ENCODE measurements around the gene S100PBP. TPM values are rescaled to one million over a fixed set of nuclear protein-coding genes. Genes with fewer than 3 reads are reported as not detected.

S100PBP gene
- total and polyA plus RNA-seq, 2 of the 13 experiments (the other 11 are each of a cell fraction or from before 2014, with no cell fraction given), result 20.4 to 26.1 TPM

DNA sequence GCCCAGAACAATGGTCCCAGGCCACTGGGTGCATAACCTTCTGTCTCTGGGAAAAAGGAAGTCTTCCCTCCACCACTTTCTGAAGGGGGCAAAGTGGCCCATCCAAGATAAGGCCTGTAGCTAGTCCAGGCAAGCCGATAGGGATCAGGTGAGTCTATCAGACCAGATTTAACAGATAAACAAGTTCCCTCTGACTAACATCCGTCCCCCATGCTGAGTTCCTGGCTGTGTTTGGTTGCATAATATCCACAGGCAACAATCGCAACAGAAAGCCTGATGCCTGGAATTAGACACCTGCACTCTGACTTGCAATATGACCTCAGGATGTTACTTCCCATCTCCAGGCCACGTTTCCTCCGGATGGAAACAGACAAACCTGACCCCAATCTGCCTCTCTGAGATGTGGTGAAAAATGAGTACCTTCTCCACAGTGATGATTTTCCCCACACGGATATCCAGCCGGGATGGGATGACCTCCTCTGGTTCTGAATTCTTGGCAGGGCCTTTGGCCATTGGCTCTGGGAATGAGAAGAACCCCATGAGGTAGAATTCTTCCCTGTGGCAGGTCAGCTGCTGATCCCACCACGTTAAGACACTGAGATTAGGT is 36.7 kb upstream of the S100PBP start:
- ChIA-PET CTCF (ENCODE audit: low intra/inter-chr PET ratio, low total read pairs) (no interaction called here), POLR2A (no interaction called here)
- peaks cover 36 to 85% of the 10 kb centered on the region in 2 experiments for H3K36me3 ChIP-seq (replicated peaks in 1 of 2; ENCODE audit: control insufficient read depth in 1 of 2, insufficient read depth in 2 of 2, low read length in 2 of 2)
- H3K79me2 ChIP-seq (ENCODE audit: insufficient read depth, low read length), result no peaks in the 10 kb centered on the region
- 98% methylated on average over 8 of the region's 8 CpGs for whole genome bisulfite sequencing (ENCODE audit: low lambda C conversion rate)
- no peak overlapping the region for H3K9ac ChIP-seq (ENCODE audit: insufficient read depth, low read depth, low read length)
- no peaks in the 10 kb centered on the region for H3K4me1 ChIP-seq (ENCODE audit: insufficient read depth, low read length)
- BruUV-seq (replicated peaks), result no TSS peak
- H3K9me3 ChIP-seq (ENCODE audit: low read length), result no peaks in the 10 kb centered on the region
- H3K27ac ChIP-seq (ENCODE audit: extremely low read length, insufficient read depth, low read length), result no peak overlapping the region
- H3K27me3 ChIP-seq (ENCODE audit: control insufficient read depth in 1 of 2, insufficient read depth in 2 of 2, low read length in 2 of 2), result no peaks in the 10 kb centered on the region
- H4K20me1 ChIP-seq (ENCODE audit: insufficient read depth, low read length), result no peaks in the 10 kb centered on the region
- intact Hi-C loops (cut with micrococcal nuclease; ENCODE audit: unreplicated experiment) (no loop called here), in situ Hi-C loops (cut with HindIII; ENCODE audit: extremely low pct_ligation_motif_present, low pct_unique_long_range_greater_than_20kb) (no loop called here)
- DNase-seq (ENCODE audit: low spot score), result no peak
- no peak for FAIRE-seq
- ATAC-seq, result no peak
- no peak for TF ChIP-seq PRMT3 (CRISPR knock-in tag; IDR thresholded peaks at IDR 0.05; ENCODE audit: borderline replicate concordance, low read depth)
- no peak for TF ChIP-seq ZNF382 (CRISPR knock-in tag; IDR thresholded peaks at IDR 0.05; ENCODE audit: borderline replicate concordance)
- no peak for TF ChIP-seq ZNF354B (CRISPR knock-in tag; IDR thresholded peaks at IDR 0.05)
- no peak for TF ChIP-seq NPAS2 (CRISPR knock-in tag; IDR thresholded peaks at IDR 0.05; ENCODE audit: borderline replicate concordance)
- no peak for TF ChIP-seq NCOA5 (CRISPR knock-in tag; IDR thresholded peaks at IDR 0.05)
- no peak for TF ChIP-seq ZNF224 (CRISPR knock-in tag; IDR thresholded peaks at IDR 0.05)
- no peak for TF ChIP-seq ZNF207 (IDR thresholded peaks at IDR 0.05; ENCODE audit: borderline replicate concordance)
- TF ChIP-seq, protein P1, sequence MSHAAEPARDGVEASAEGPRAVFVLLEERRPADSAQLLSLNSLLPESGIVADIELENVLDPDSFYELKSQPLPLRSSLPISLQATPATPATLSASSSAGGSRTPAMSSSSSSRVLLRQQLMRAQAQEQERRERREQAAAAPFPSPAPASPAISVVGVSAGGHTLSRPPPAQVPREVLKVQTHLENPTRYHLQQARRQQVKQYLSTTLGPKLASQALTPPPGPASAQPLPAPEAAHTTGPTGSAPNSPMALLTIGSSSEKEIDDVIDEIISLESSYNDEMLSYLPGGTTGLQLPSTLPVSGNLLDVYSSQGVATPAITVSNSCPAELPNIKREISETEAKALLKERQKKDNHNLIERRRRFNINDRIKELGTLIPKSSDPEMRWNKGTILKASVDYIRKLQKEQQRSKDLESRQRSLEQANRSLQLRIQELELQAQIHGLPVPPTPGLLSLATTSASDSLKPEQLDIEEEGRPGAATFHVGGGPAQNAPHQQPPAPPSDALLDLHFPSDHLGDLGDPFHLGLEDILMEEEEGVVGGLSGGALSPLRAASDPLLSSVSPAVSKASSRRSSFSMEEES (CRISPR knock-in tag; IDR thresholded peaks at IDR 0.05), result no peak
- no peak for TF ChIP-seq NR2F1 (CRISPR knock-in tag; IDR thresholded peaks at IDR 0.05)
- TF ChIP-seq CHCHD3 (CRISPR knock-in tag; IDR thresholded peaks at IDR 0.05), result no peak
- TF ChIP-seq, protein P2, sequence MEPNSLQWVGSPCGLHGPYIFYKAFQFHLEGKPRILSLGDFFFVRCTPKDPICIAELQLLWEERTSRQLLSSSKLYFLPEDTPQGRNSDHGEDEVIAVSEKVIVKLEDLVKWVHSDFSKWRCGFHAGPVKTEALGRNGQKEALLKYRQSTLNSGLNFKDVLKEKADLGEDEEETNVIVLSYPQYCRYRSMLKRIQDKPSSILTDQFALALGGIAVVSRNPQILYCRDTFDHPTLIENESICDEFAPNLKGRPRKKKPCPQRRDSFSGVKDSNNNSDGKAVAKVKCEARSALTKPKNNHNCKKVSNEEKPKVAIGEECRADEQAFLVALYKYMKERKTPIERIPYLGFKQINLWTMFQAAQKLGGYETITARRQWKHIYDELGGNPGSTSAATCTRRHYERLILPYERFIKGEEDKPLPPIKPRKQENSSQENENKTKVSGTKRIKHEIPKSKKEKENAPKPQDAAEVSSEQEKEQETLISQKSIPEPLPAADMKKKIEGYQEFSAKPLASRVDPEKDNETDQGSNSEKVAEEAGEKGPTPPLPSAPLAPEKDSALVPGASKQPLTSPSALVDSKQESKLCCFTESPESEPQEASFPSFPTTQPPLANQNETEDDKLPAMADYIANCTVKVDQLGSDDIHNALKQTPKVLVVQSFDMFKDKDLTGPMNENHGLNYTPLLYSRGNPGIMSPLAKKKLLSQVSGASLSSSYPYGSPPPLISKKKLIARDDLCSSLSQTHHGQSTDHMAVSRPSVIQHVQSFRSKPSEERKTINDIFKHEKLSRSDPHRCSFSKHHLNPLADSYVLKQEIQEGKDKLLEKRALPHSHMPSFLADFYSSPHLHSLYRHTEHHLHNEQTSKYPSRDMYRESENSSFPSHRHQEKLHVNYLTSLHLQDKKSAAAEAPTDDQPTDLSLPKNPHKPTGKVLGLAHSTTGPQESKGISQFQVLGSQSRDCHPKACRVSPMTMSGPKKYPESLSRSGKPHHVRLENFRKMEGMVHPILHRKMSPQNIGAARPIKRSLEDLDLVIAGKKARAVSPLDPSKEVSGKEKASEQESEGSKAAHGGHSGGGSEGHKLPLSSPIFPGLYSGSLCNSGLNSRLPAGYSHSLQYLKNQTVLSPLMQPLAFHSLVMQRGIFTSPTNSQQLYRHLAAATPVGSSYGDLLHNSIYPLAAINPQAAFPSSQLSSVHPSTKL (CRISPR knock-in tag; IDR thresholded peaks at IDR 0.05), result no peak
- TF ChIP-seq, protein P3, sequence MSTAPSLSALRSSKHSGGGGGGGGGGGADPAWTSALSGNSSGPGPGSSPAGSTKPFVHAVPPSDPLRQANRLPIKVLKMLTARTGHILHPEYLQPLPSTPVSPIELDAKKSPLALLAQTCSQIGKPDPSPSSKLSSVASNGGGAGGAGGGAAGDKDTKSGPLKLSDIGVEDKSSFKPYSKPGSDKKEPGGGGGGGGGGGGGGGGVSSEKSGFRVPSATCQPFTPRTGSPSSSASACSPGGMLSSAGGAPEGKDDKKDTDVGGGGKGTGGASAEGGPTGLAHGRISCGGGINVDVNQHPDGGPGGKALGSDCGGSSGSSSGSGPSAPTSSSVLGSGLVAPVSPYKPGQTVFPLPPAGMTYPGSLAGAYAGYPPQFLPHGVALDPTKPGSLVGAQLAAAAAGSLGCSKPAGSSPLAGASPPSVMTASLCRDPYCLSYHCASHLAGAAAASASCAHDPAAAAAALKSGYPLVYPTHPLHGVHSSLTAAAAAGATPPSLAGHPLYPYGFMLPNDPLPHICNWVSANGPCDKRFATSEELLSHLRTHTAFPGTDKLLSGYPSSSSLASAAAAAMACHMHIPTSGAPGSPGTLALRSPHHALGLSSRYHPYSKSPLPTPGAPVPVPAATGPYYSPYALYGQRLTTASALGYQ (CRISPR knock-in tag; IDR thresholded peaks at IDR 0.05), result no peak
- no peak for TF ChIP-seq NFE2L2 (IDR thresholded peaks at IDR 0.05; ENCODE audit: low read length)
- TF ChIP-seq ZNF563 (CRISPR knock-in tag; IDR thresholded peaks at IDR 0.05), result no peak
- no peak for TF ChIP-seq RARG (CRISPR knock-in tag; IDR thresholded peaks at IDR 0.05; ENCODE audit: low read depth)
- no peak overlapping the region for H3K4me2 ChIP-seq (ENCODE audit: low read depth, low read length)
- no peak overlapping the region for H2AFZ ChIP-seq (ENCODE audit: low read length)
- no peak overlapping the region for H3K4me3 ChIP-seq (replicated peaks in 1 of 3; ENCODE audit: insufficient read depth in 1 of 3, low read depth in 2 of 3, low read length in 3 of 3)
